Spleen (tissue), 11 donors: Measurements from ENCODE around the gene CNKSR3. TPM values are rescaled to one million over a fixed set of nuclear protein-coding genes. Genes with fewer than 3 reads are reported as not detected.

ENCODE experiments used
- DNase-seq: peaks from one replicate; pipeline ENCODE4 v3.0.0-alpha.2; 2020
- H3K27ac ChIP-seq, 8 donors: fragments of 200-600 bp; sonication (generic) in 7 of 8; 1 replicate in 4 of 8; 2 replicates in 4 of 8; pipeline versions ENCODE4 v1.5.0 to v1.8.0; 2016 to 2021; ENCODE audit warnings: inconsistent platforms in 4 of 8, mild to moderate bottlenecking in 4 of 8, moderate library complexity in 1 of 8
- H3K27me3 ChIP-seq, 7 donors: fragments of 200-600 bp; sonication (generic) in 6 of 7; replicated peaks in 1 of 7; 1 replicate in 4 of 7; 2 replicates in 3 of 7; pipeline versions ENCODE4 v1.5.0 to v1.8.0; 2016 to 2021; ENCODE audit warnings: inconsistent platforms in 3 of 7, mild to moderate bottlenecking in 1 of 7
- H3K36me3 ChIP-seq, 6 donors: fragments of 200-600 bp; sonication (generic) in 5 of 6; 1 replicate in 4 of 6; 2 replicates in 2 of 6; pipeline versions ENCODE4 v1.5.0 to v1.8.0; 2016 to 2021; ENCODE audit warnings: inconsistent platforms in 2 of 6
- H3K4me1 ChIP-seq, 6 donors: fragments of 200-600 bp; sonication (generic) in 5 of 6; 1 replicate in 3 of 6; 2 replicates in 3 of 6; pipeline versions ENCODE4 v1.5.0 to v1.8.0; 2016 to 2021; ENCODE audit warnings: inconsistent platforms in 3 of 6
- H3K4me3 ChIP-seq, 8 donors: fragments of 200-600 bp; sonication (generic) in 7 of 8; 1 replicate in 4 of 8; 2 replicates in 4 of 8; pipeline versions ENCODE4 v1.5.0 to v1.8.0; 2016 to 2021; ENCODE audit warnings: inconsistent platforms in 4 of 8, mild to moderate bottlenecking in 4 of 8, moderate library complexity in 2 of 8
- H3K9me3 ChIP-seq, 8 donors: fragments of 200-600 bp; sonication (generic) in 7 of 8; 1 replicate in 4 of 8; 2 replicates in 4 of 8; pipeline versions ENCODE4 v1.5.0 to v1.8.0; 2016 to 2021; ENCODE audit warnings: inconsistent platforms in 4 of 8
- POLR2A ChIP-seq, 3 donors: fragments of 450-650 bp; IDR thresholded peaks; one replicate each; pipeline ENCODE4 v1.5.1; 2017; ENCODE audit warnings: antibody characterized with exemption in 3 of 3, mild to moderate bottlenecking in 1 of 3
- POLR2AphosphoS5 ChIP-seq, 3 donors: sonication (generic); formaldehyde crosslinking; IDR thresholded peaks; one replicate each; pipeline ENCODE4 v1.5.1; 2017; ENCODE audit warnings: antibody characterized with exemption in 3 of 3
- WGBS, 5 donors: extraction: QIAGEN DNeasy Blood & Tissue Kit in 3 of 5; methylation state at CpG; one replicate each; pipeline versions ENCODE4 v1.1.5 to v1.1.7; 2013 to 2018; 5-methylcytosine and 5-hydroxymethylcytosine counted together
- intact Hi-C: fragments of 100-400 bp; cut with DNase I; formaldehyde crosslinking; loops from one replicate; pipeline ENCODE4 v1.15.0; 2023; ENCODE audit warnings: low total_unique reads
- polyA plus RNA-seq, 3 donors: library from polyadenylated mRNA; stranded (reverse); fragments of 200-250 nt; gene quantifications; one replicate each; pipeline ENCODE4 v1.2.1, GENCODE V29; 2013
- total RNA-seq, 7 donors: library from RNA; depleted of rRNA in 3 of 7; stranded (reverse); fragments of >200 nt in 3 of 7; fragmentation: NEBNext Ultra II Directional in 4 of 7; extraction: Animal tissue kit (Norgen Biotek cat#: 25700) in 4 of 7; gene quantifications; one replicate each; pipeline versions ENCODE4 v1.1.0 to v1.2.1, GENCODE V29; 2016 to 2021
- TF ChIP-seq, protein P1 (sequence below), 11 experiments: fragments of 200-600 bp in 7 of 11; fragments of 450-650 bp in 4 of 11; sonication (generic) in 4 of 11; IDR thresholded peaks in 8 of 11; conservative IDR thresholded peaks in 3 of 11; 1 replicate in 7 of 11; 2 replicates in 4 of 11; pipeline versions ENCODE4 v1.4.0 to v1.8.0; 2016 to 2021; ENCODE audit warnings: antibody characterized with exemption in 11 of 11, inconsistent platforms in 4 of 11, mild to moderate bottlenecking in 1 of 11
- donor health status: healthy with polysubstance abuse.
- donor health status: DM: no; HTN: no; CAD: no; lungs with moderate emphysema.
- donor health status: DM: no; HTN: no; CAD: no.
- donor health status: Bipolar disorder and iron deficiency.
- donor health status: healthy.
- donor health status: DM: no; HTN: no; CAD: no.
- donor health status: DM: yes; HTN: yes; CAD: no.

CNKSR3 gene
- total and polyA plus RNA-seq, 10 donors, result 1.7 to 45.0 (median 18.0) TPM

DNA sequence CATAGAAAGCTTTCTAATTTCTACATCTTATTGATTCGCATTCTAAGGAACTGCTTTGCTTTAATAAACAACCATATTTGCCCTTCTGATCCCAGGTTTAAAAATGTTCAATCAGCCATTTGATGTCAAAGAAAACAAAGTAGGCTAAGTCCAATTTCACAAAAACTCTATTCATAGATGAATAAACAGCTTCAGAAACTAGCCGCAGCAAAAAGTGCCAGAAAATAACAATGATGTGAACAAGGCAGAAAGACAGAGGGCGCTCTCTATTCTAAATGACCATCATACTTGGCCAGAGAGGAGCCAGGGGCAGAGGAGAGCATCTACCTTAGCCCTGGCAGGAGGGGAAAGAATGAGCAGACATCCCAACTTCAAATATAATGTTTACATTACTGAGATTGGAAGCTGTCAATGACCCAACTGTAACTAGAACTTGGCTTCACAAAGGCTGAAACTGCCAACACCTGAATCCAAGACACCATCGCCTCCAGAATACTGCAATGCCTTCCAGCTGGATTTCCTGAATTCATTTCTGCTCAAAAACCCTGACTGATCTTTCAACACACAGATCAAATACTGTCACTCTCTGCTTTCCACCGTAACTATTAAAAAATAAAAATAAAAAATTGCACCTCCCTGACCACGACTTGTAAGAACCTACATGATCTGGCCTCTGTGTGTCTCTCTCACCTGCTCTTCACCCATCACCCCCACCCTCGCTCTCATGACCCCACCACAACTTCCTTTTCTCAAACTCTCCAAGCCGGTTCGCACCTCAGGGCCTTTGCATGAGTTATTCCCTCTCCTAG, 9.5 kb downstream of the CNKSR3 start:
- WGBS, 5 donors, result 68 to 80% (median 75%) methylated on average over 9 of the region's 9 CpGs
- H3K4me1 ChIP-seq, result peaks cover 4 to 21% (median 11%) of the 10 kb centered on the region in 6 donors
- no peak for DNase-seq
- H3K4me3 ChIP-seq, result no peak overlapping the region
- H3K27ac ChIP-seq, result peak overlapping the region in 4 of 8 donors; percentile 9 to 38 (median 22)
- H3K9me3 ChIP-seq, result no peaks in the 10 kb centered on the region
- no peaks in the 10 kb centered on the region for H3K27me3 ChIP-seq
- no peak for TF ChIP-seq POLR2A (IDR thresholded peaks at IDR 0.05)
- TF ChIP-seq, protein P1, sequence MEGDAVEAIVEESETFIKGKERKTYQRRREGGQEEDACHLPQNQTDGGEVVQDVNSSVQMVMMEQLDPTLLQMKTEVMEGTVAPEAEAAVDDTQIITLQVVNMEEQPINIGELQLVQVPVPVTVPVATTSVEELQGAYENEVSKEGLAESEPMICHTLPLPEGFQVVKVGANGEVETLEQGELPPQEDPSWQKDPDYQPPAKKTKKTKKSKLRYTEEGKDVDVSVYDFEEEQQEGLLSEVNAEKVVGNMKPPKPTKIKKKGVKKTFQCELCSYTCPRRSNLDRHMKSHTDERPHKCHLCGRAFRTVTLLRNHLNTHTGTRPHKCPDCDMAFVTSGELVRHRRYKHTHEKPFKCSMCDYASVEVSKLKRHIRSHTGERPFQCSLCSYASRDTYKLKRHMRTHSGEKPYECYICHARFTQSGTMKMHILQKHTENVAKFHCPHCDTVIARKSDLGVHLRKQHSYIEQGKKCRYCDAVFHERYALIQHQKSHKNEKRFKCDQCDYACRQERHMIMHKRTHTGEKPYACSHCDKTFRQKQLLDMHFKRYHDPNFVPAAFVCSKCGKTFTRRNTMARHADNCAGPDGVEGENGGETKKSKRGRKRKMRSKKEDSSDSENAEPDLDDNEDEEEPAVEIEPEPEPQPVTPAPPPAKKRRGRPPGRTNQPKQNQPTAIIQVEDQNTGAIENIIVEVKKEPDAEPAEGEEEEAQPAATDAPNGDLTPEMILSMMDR (IDR thresholded peaks at IDR 0.05 in 8 of 11, conservative IDR thresholded peaks at IDR 0.05 in 3 of 11), result peak in 4 of 11 experiments; percentile 11 to 21 (median 16)
- no peaks in the 10 kb centered on the region for H3K36me3 ChIP-seq
- intact Hi-C loops, result no loop called here

DNA sequence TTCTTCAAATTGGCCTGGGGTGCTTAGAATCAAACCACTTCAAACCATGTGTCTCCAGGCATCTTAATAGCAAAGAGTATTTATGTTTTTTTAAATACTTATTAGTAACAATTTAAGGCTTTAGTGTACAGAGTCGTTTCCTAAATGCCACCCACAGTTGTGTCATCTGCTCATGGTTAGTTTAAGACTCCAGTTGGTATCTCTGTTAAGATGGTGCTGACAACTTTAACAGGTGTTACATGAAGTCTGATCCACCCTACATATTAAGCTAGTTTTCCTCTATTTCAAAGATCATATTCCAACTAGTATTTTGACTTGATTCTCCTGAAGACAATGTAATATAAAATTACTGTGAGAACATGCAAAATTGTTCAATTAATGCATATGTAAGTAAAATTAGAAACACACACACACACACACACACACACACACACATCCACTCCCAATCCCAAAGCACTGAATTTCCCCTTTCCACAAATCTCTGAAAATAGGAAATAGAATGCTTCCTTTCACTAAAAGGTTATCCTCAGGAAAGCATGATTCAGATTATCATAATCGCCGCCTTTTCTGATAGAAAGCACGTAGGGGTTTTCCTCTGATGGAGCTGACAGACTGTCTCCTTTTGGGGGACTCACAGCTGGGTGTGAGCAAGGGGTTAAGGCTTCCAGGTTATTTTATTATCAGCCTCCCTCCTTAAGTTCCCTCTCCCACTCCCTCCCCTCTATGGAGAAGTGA, 10.5 kb downstream of the CNKSR3 start:
- DNase-seq, result no peak
- whole genome bisulfite sequencing, 5 donors, result 52 to 72% (median 67%) methylated on average over 4 of the region's 4 CpGs
- Histone ChIP-seq H3K27ac (peak overlapping the region in 4 of 8 donors; percentile 9 to 28 (median 18)), H3K4me1 (peaks cover 4 to 21% (median 11%) of the 10 kb centered on the region in 6 donors), H3K9me3 (no peaks in the 10 kb centered on the region), H3K36me3 (no peaks in the 10 kb centered on the region), H3K27me3 (no peaks in the 10 kb centered on the region), H3K4me3 (no peak overlapping the region)
- intact Hi-C loops, result no loop called here
- TF ChIP-seq POLR2A (IDR thresholded peaks at IDR 0.05), result no peak
- TF ChIP-seq, protein P1 (IDR thresholded peaks at IDR 0.05 in 8 of 11, conservative IDR thresholded peaks at IDR 0.05 in 3 of 11), result no peak
- no peak for TF ChIP-seq POLR2AphosphoS5 (IDR thresholded peaks at IDR 0.05)

DNA sequence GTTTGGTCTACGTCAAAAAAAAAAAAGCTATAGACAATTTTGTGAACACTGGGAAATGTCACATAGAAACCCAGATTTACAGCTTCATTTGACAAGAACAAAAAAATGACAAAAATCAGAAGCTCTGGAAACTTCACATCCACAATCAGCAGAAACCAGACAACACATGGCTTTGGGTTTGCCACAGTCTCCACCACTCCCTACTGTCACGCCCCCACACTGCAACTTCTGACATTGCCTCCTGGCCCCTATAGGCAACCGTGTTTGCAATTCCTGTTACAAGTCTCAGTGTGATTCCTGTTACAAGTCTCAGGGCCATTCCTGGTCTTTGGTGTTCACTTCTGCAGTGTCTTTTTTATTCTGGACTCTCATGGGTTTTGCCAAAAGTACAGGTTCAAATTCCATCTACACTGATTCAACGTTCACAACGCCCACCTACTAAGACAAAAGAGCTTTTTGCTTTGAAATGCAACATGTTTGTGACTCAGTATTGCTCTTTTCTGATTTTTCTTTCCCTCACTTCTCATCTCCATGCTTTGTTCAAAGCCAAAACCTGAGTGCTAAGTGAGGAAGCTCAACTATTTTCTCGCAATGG, 12.0 kb downstream of the CNKSR3 start:
- Histone ChIP-seq H3K4me1 (peaks cover 4 to 21% (median 11%) of the 10 kb centered on the region in 6 donors), H3K9me3 (no peaks in the 10 kb centered on the region), H3K36me3 (no peaks in the 10 kb centered on the region), H3K4me3 (no peak overlapping the region), H3K27me3 (no peaks in the 10 kb centered on the region), H3K27ac (no peak overlapping the region)
- 78 to 92% (median 84%) methylated on average over 6 of the region's 6 CpGs for WGBS, 5 donors
- TF ChIP-seq, protein P1 (IDR thresholded peaks at IDR 0.05 in 8 of 11, conservative IDR thresholded peaks at IDR 0.05 in 3 of 11), result no peak
- no peak for TF ChIP-seq POLR2AphosphoS5 (IDR thresholded peaks at IDR 0.05)
- no peak for TF ChIP-seq POLR2A (IDR thresholded peaks at IDR 0.05)
- no peak for DNase-seq
- intact Hi-C loops, result no loop called here
